ENCODE measurements around the gene ATRAID. TPM values are rescaled to one million over a fixed set of nuclear protein-coding genes. Genes with fewer than 3 reads are reported as not detected.

The ATRAID gene
- total and polyA plus RNA-seq, 8 donors: 67.4 to 532 (median 121) TPM

DNA sequence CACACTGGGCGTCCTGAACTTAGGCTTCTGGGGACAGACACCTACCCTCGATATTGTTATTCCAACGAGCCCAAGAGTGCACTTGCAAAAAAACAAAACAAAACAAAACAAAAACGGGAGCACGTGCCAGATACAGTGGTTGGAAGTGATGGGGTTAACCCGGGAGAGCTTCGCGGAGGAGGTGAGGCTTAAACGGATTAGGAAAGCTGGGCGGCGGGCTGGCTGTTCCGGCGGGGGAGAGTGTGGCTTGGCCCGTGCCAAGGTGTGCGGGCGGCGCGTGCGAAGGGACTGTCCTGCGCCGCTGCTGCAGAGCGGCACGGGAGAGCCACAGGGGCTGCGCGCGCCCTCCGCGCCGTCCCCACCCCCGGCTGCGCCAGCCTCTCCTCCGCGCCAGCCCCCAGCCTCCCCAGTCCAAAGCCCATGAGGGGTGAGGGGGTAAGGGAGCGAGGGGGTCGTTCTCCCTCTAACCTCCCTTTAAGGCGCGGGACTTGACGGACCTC is 52.5 kb downstream of the ATRAID start:
- no peak for TF ChIP-seq CTCF (IDR thresholded peaks at IDR 0.05)
- DNase-seq: peak in 1 of 2 donors; percentile 38
- H3K4me1 ChIP-seq: peaks cover 35 to 40% (median 39%) of the 10 kb centered on the region in 4 donors
- intact Hi-C loops (cut with DNase I; ENCODE audit: low total_unique reads): no loop called here
- H3K4me3 ChIP-seq: peak overlapping the region; percentile 31 to 64 (median 46)
- no peaks in the 10 kb centered on the region for H3K36me3 ChIP-seq
- H3K27ac ChIP-seq: no peak overlapping the region
- H3K9me3 ChIP-seq: no peaks in the 10 kb centered on the region
- WGBS, 5 donors: 0 to 2% (median 1%) methylated on average over 23 to 38 of the region's 38 CpGs
- H3K27me3 ChIP-seq: peaks cover 20 to 100% (median 61%) of the 10 kb centered on the region in 3 donors

DNA sequence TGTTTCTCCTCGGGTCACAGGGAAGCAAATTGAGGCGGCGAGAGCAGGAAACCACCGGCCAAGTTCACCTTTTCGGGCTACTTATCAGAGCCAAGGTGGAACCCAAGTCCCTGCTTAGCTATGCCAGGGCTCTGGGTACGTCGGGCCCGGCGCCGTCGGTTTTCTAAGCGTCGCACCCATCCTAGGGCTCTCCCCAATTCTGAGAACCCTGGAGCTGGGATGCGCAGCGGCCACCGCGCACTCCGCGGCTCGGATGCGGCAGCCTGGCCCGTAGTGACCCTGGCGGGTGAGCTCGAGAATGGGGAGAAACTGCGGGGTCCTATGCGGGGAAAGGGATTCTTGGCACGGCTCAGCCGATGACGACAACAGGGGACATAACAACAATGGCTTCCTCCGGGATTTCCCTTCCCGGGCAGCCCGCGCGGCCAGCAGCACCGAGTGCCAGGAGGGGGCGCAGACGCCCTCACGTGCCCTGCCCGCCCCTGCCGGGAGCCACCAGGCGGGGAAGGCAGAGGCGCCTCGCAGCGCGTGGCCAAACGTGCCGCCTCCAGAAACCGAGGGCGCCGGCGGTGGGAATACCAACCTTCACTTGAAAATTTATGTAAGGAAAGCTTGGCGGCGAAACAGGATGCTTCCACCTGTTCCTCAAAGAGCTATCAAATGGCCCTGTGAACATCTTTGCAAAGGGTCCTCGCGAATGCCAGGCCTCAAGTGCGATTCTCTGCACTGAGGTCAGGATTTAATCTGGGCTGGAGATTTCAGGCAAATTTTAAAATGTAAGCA is 53.1 kb downstream of the ATRAID start:
- WGBS, 5 donors: 4 to 5% (median 4%) methylated on average over 41 to 56 of the region's 56 CpGs
- Histone ChIP-seq H3K36me3 (no peaks in the 10 kb centered on the region), H3K4me1 (peaks cover 35 to 40% (median 39%) of the 10 kb centered on the region in 4 donors), H3K4me3 (peak overlapping the region; percentile 31 to 64 (median 46)), H3K27me3 (peaks cover 20 to 98% (median 60%) of the 10 kb centered on the region in 3 donors), H3K9me3 (no peaks in the 10 kb centered on the region), H3K27ac (no peak overlapping the region)
- intact Hi-C loops (cut with DNase I; ENCODE audit: low total_unique reads): no loop called here
- peak in 1 of 3 donors; percentile 37 for TF ChIP-seq POLR2AphosphoS5 (IDR thresholded peaks at IDR 0.05)
- no peak for TF ChIP-seq EP300 (IDR thresholded peaks at IDR 0.05)
- peak in 4 of 7 experiments; percentile 28 to 47 (median 41) for TF ChIP-seq CTCF (IDR thresholded peaks at IDR 0.05)
- DNase-seq: peak; percentile 70 to 91

GRCh38 chr2:27265536-27265870 is 53.7 kb downstream of the ATRAID start:
- no peak for DNase-seq
- intact Hi-C loops (cut with DNase I; ENCODE audit: low total_unique reads): no loop called here
- Histone ChIP-seq H3K4me1 (peaks cover 35 to 40% (median 39%) of the 10 kb centered on the region in 4 donors), H3K36me3 (no peaks in the 10 kb centered on the region), H3K4me3 (no peak overlapping the region), H3K9me3 (no peaks in the 10 kb centered on the region), H3K27me3 (peaks cover 20 to 98% (median 55%) of the 10 kb centered on the region in 3 donors), H3K27ac (no peak overlapping the region)
- TF ChIP-seq EP300 (IDR thresholded peaks at IDR 0.05): no peak

Other genes starting within 250 kb of the ATRAID start
- 10 to 100 TPM in 2 of 5 donors, 1 to 10 TPM in 3; 7.0 to 19.9 (median 9.9) TPM for gene MAPRE3, start 241.4 kb upstream of the ATRAID start, total RNA-seq
- 10 to 100 TPM; 12.3 to 24.1 (median 14.8) TPM for gene MAPRE3, start 241.4 kb upstream of the ATRAID start, polyA plus RNA-seq
- 100 to 1,000 TPM in 2 of 5 donors, 10 to 100 TPM in 3; 30.1 to 206 (median 89.5) TPM for gene TMEM214, start 179.1 kb upstream of the ATRAID start, total RNA-seq
- 10 to 100 TPM; 17.1 to 35.1 (median 28.1) TPM for gene TMEM214, start 179.1 kb upstream of the ATRAID start, polyA plus RNA-seq
- gene AGBL5, start 160.4 kb upstream of the ATRAID start, total RNA-seq: 10 to 100 TPM in 3 of 5 donors, 1 to 10 TPM in 2; 7.8 to 29.0 (median 11.6) TPM
- 10 to 100 TPM; 11.5 to 16.6 (median 13.6) TPM for gene AGBL5, start 160.4 kb upstream of the ATRAID start, polyA plus RNA-seq
- 100 to 1,000 TPM in 4 of 5 donors, 10 to 100 TPM in 1; 16.8 to 281 (median 134) TPM for gene OST4, start 140.4 kb upstream of the ATRAID start, total RNA-seq
- gene OST4, start 140.4 kb upstream of the ATRAID start, polyA plus RNA-seq: 100 to 1,000 TPM; 421 to 610 (median 506) TPM
- gene EMILIN1, start 133.4 kb upstream of the ATRAID start, total RNA-seq: 100 to 1,000 TPM in 2 of 5 donors, 10 to 100 TPM in 3; 17.5 to 208 (median 89.2) TPM
- 10 to 100 TPM; 19.6 to 53.1 (median 31.1) TPM for gene EMILIN1, start 133.4 kb upstream of the ATRAID start, polyA plus RNA-seq
- gene KHK, start 125.3 kb upstream of the ATRAID start, total RNA-seq: 10 to 100 TPM in 1 of 5 donors, 1 to 10 TPM in 3, not detected in 1; 1.3 to 18.2 (median 3.0) TPM
- 1 to 10 TPM; 3.5 to 5.9 (median 4.2) TPM for gene KHK, start 125.3 kb upstream of the ATRAID start, polyA plus RNA-seq
- gene CGREF1, start 92.9 kb upstream of the ATRAID start, total RNA-seq: 1 to 10 TPM in 3 of 5 donors, not detected in 2; 1.4 to 4.1 (median 2.6) TPM
- gene CGREF1, start 92.9 kb upstream of the ATRAID start, polyA plus RNA-seq: 1 to 10 TPM; 2.3 to 3.2 (median 2.4) TPM
- not detected for gene ABHD1, start 88.2 kb upstream of the ATRAID start, total RNA-seq
- under 1 TPM in 2 of 3 donors, not detected in 1; 0.23 to 0.75 TPM for gene ABHD1, start 88.2 kb upstream of the ATRAID start, polyA plus RNA-seq
- 100 to 1,000 TPM in 1 of 5 donors, 10 to 100 TPM in 4; 14.2 to 107 (median 29.4) TPM for gene PREB, start 77.4 kb upstream of the ATRAID start, total RNA-seq
- gene PREB, start 77.4 kb upstream of the ATRAID start, polyA plus RNA-seq: 10 to 100 TPM; 37.3 to 48.4 (median 44.6) TPM
- gene PRR30, start 72.6 kb upstream of the ATRAID start, total RNA-seq: not detected
- gene PRR30, start 72.6 kb upstream of the ATRAID start, polyA plus RNA-seq: not detected
- gene TCF23, start 63.0 kb upstream of the ATRAID start, total RNA-seq: not detected
- under 1 TPM in 1 of 3 donors, not detected in 2; 0.03 TPM for gene TCF23, start 63.0 kb upstream of the ATRAID start, polyA plus RNA-seq
- gene SLC5A6, start 227 bp downstream of the ATRAID start, total RNA-seq: 10 to 100 TPM; 19.3 to 71.0 (median 24.9) TPM
- gene SLC5A6, start 227 bp downstream of the ATRAID start, polyA plus RNA-seq: 10 to 100 TPM in 1 of 3 donors, 1 to 10 TPM in 2; 5.7 to 15.0 (median 6.0) TPM
- 100 to 1,000 TPM in 2 of 5 donors, 10 to 100 TPM in 3; 12.2 to 130 (median 78.2) TPM for gene CAD, start 5.3 kb downstream of the ATRAID start, total RNA-seq
- 10 to 100 TPM in 1 of 3 donors, 1 to 10 TPM in 2; 4.4 to 16.5 (median 6.5) TPM for gene CAD, start 5.3 kb downstream of the ATRAID start, polyA plus RNA-seq
- not detected for gene SLC30A3, start 51.0 kb downstream of the ATRAID start, total RNA-seq
- gene SLC30A3, start 51.0 kb downstream of the ATRAID start, polyA plus RNA-seq: not detected
- gene DNAJC5G, start 63.4 kb downstream of the ATRAID start, total RNA-seq: not detected
- gene DNAJC5G, start 63.4 kb downstream of the ATRAID start, polyA plus RNA-seq: not detected
- gene TRIM54, start 70.4 kb downstream of the ATRAID start, total RNA-seq: under 1 TPM in 1 of 5 donors, not detected in 4; 0.87 TPM
- gene TRIM54, start 70.4 kb downstream of the ATRAID start, polyA plus RNA-seq: under 1 TPM; 0.13 to 0.61 (median 0.25) TPM
- gene UCN, start 96.4 kb downstream of the ATRAID start, total RNA-seq: 1 to 10 TPM in 1 of 5 donors, not detected in 4; 6.7 TPM
- gene UCN, start 96.4 kb downstream of the ATRAID start, polyA plus RNA-seq: 1 to 10 TPM in 2 of 3 donors, not detected in 1; 3.5 to 4.1 TPM
- gene MPV17, start 111.1 kb downstream of the ATRAID start, total RNA-seq: 10 to 100 TPM in 4 of 5 donors, 1 to 10 TPM in 1; 8.7 to 98.0 (median 58.9) TPM
- gene MPV17, start 111.1 kb downstream of the ATRAID start, polyA plus RNA-seq: 10 to 100 TPM; 41.7 to 84.0 (median 58.2) TPM
- gene GTF3C2, start 144.7 kb downstream of the ATRAID start, total RNA-seq: 100 to 1,000 TPM in 1 of 5 donors, 10 to 100 TPM in 4; 25.7 to 125 (median 62.6) TPM
- gene GTF3C2, start 144.7 kb downstream of the ATRAID start, polyA plus RNA-seq: 10 to 100 TPM; 18.8 to 37.1 (median 28.3) TPM
- gene EIF2B4, start 158.3 kb downstream of the ATRAID start, total RNA-seq: 10 to 100 TPM; 16.2 to 42.2 (median 27.2) TPM
- 10 to 100 TPM; 42.0 to 63.9 (median 51.1) TPM for gene EIF2B4, start 158.3 kb downstream of the ATRAID start, polyA plus RNA-seq
- 10 to 100 TPM; 28.6 to 70.4 (median 67.2) TPM for gene SNX17, start 158.6 kb downstream of the ATRAID start, total RNA-seq
- gene SNX17, start 158.6 kb downstream of the ATRAID start, polyA plus RNA-seq: 10 to 100 TPM; 58.3 to 70.2 (median 68.9) TPM
- 10 to 100 TPM; 10.3 to 58.9 (median 19.1) TPM for gene ZNF513, start 168.7 kb downstream of the ATRAID start, total RNA-seq
- 10 to 100 TPM; 12.4 to 23.6 (median 15.4) TPM for gene ZNF513, start 168.7 kb downstream of the ATRAID start, polyA plus RNA-seq
- gene PPM1G, start 197.6 kb downstream of the ATRAID start, total RNA-seq: 10 to 100 TPM; 10.5 to 44.6 (median 42.9) TPM
- 10 to 100 TPM; 40.0 to 49.8 (median 47.2) TPM for gene PPM1G, start 197.6 kb downstream of the ATRAID start, polyA plus RNA-seq
- 10 to 100 TPM; 12.5 to 69.8 (median 48.4) TPM for gene NRBP1, start 216.6 kb downstream of the ATRAID start, total RNA-seq
- 10 to 100 TPM; 46.7 to 57.3 (median 51.4) TPM for gene NRBP1, start 216.6 kb downstream of the ATRAID start, polyA plus RNA-seq
- gene KRTCAP3, start 230.3 kb downstream of the ATRAID start, total RNA-seq: 100 to 1,000 TPM in 1 of 5 donors, 10 to 100 TPM in 3, not detected in 1; 16.5 to 140 (median 53.6) TPM
- 10 to 100 TPM; 31.2 to 65.2 (median 62.2) TPM for gene KRTCAP3, start 230.3 kb downstream of the ATRAID start, polyA plus RNA-seq

All from stomach (tissue), 9 donors.